ENCODE results near the gene DNM1L.

Gene DNM1L

GRCh38 chr12:32679091-32679919 lies at the start of gene DNM1L:
DNM1L (plus strand) TSS chr12:32679301; CDS start chr12:32679364, 63 bp downstream.
- Histone ChIP-seq H3K9me3 (ENCODE audit: insufficient read depth, low read depth, low read length) (no peaks in the 10 kb centered on the region), H3K9ac (ENCODE audit: low read depth, low read length, poor library complexity, severe bottlenecking) (peak within 1 kb of the TSS; percentile 85), H3K4me3 (ENCODE audit: low read length, poor library complexity, severe bottlenecking) (peak within 1 kb of the TSS; percentile 94), H3K79me2 (ENCODE audit: insufficient read depth, low read length) (peaks cover 45% of the 10 kb centered on the region), H3K27me3 (ENCODE audit: insufficient read depth, low read length, poor library complexity, severe bottlenecking) (no peaks in the 10 kb centered on the region), H4K20me1 (ENCODE audit: insufficient read depth, low read length, poor library complexity, severe bottlenecking) (peaks cover 34% of the 10 kb centered on the region), H3K36me3 (ENCODE audit: insufficient read depth, low read length) (no peaks in the 10 kb centered on the region), H3K9me2 (replicated peaks; ENCODE audit: low read depth, low read length) (no peaks in the 10 kb centered on the region), H3K4me2 (ENCODE audit: low read depth, low read length, poor library complexity, severe bottlenecking) (peak within 1 kb of the TSS; percentile 78), H2AFZ (ENCODE audit: low read length) (peak within 1 kb of the TSS; percentile 96), H3F3A (ENCODE audit: low read depth) (no peaks in the 10 kb centered on the region), H3K4me1 (ENCODE audit: insufficient read depth, low read length, poor library complexity, severe bottlenecking) (peaks cover 21% of the 10 kb centered on the region)
- no peak for TF ChIP-seq CTCF (conservative IDR thresholded peaks at IDR 0.05; ENCODE audit: low read length)

- TF ChIP-seq CTCF (conservative IDR thresholded peaks at IDR 0.05; ENCODE audit: low read length) (no peak), EZH2phosphoT487 (IDR thresholded peaks at IDR 0.05; ENCODE audit: borderline replicate concordance) (no peak; the same call in 1 of the 2 replicates)
- no peak overlapping the region for H3K9ac ChIP-seq (ENCODE audit: low read depth, low read length, poor library complexity, severe bottlenecking)
- no peaks in the 10 kb centered on the region for H3K79me2 ChIP-seq (ENCODE audit: insufficient read depth, low read length)
- no peaks in the 10 kb centered on the region for H3K9me3 ChIP-seq (ENCODE audit: insufficient read depth, low read depth, low read length)
- H3K4me2 ChIP-seq (ENCODE audit: low read depth, low read length, poor library complexity, severe bottlenecking): peak overlapping the region; percentile 16
- H4K20me1 ChIP-seq (ENCODE audit: insufficient read depth, low read length, poor library complexity, severe bottlenecking): no peaks in the 10 kb centered on the region
- H3K9me2 ChIP-seq (replicated peaks; ENCODE audit: low read depth, low read length): no peaks in the 10 kb centered on the region
- H2AFZ ChIP-seq (ENCODE audit: low read length): no peak overlapping the region
- no peaks in the 10 kb centered on the region for H3K27me3 ChIP-seq (ENCODE audit: insufficient read depth, low read length, poor library complexity, severe bottlenecking)
- peaks cover 38% of the 10 kb centered on the region for H3K4me1 ChIP-seq (ENCODE audit: insufficient read depth, low read length, poor library complexity, severe bottlenecking)
- peak overlapping the region; percentile 9 for H3K4me3 ChIP-seq (ENCODE audit: low read length, poor library complexity, severe bottlenecking)
- H3K36me3 ChIP-seq (ENCODE audit: insufficient read depth, low read length): no peaks in the 10 kb centered on the region
- peaks cover 5% of the 10 kb centered on the region; the same call in 1 of the 2 replicates for H3F3A ChIP-seq (ENCODE audit: low read depth)
These were observed 37.7 kb upstream of the DNM1L start for GRCh38 chr12:32641287-32641901.

GRCh38 chr12:32644431-32644830 lies 34.7 kb upstream of the DNM1L start:
- TF ChIP-seq CTCF (conservative IDR thresholded peaks at IDR 0.05; ENCODE audit: low read length) (no peak), EZH2phosphoT487 (IDR thresholded peaks at IDR 0.05; ENCODE audit: borderline replicate concordance) (no peak)
- H3K4me1 ChIP-seq (ENCODE audit: insufficient read depth, low read length, poor library complexity, severe bottlenecking): peaks cover 38% of the 10 kb centered on the region
- H3F3A ChIP-seq (ENCODE audit: low read depth): peaks cover 5% of the 10 kb centered on the region; the same call in 1 of the 2 replicates
- peak overlapping the region; percentile 15 for H3K9ac ChIP-seq (ENCODE audit: low read depth, low read length, poor library complexity, severe bottlenecking)
- no peaks in the 10 kb centered on the region for H3K27me3 ChIP-seq (ENCODE audit: insufficient read depth, low read length, poor library complexity, severe bottlenecking)
- peak overlapping the region; percentile 67 for H3K4me2 ChIP-seq (ENCODE audit: low read depth, low read length, poor library complexity, severe bottlenecking)
- H3K4me3 ChIP-seq (ENCODE audit: low read length, poor library complexity, severe bottlenecking): peak overlapping the region; percentile 50
- H3K9me2 ChIP-seq (replicated peaks; ENCODE audit: low read depth, low read length): no peaks in the 10 kb centered on the region
- H4K20me1 ChIP-seq (ENCODE audit: insufficient read depth, low read length, poor library complexity, severe bottlenecking): no peaks in the 10 kb centered on the region
- no peaks in the 10 kb centered on the region for H3K79me2 ChIP-seq (ENCODE audit: insufficient read depth, low read length)
- H3K9me3 ChIP-seq (ENCODE audit: insufficient read depth, low read depth, low read length): no peaks in the 10 kb centered on the region
- H2AFZ ChIP-seq (ENCODE audit: low read length): no peak overlapping the region
- no peaks in the 10 kb centered on the region for H3K36me3 ChIP-seq (ENCODE audit: insufficient read depth, low read length)
